GM21381 (cell line): Measurements from ENCODE around the gene FAM78B.

Experiments
- ATAC-seq: cut with Tn5 transposase; IDR thresholded peaks from one replicate; pipeline ENCODE4 v1.9.1; 2021; ENCODE audit warnings: mild to moderate bottlenecking, moderate library complexity; ENCODE audit not compliant: unreplicated experiment

The FAM78B gene

GRCh38 chr1:166164995-166165660, 1.7 kb downstream of the FAM78B start:
- ATAC-seq, result no peak

DNA sequence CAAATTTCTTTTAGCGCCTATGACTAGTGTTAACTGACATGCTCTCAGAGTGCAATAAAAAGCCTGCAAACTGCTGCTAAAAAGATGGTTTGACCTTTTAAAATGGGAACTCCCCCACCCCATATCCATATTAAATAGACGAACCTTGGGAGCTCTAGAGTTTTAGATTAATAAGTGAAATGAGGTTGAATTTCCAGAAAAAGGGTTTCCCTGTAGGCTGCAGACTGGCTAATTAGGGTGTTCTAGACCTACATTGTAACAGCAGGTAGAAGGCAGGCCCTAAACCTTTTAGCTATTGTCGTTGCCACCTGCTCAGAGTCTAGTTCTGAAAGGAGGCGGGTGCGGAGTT, 2.2 kb downstream of the FAM78B start:
- no peak for ATAC-seq

GRCh38 chr1:166159656-166160055, 7.1 kb downstream of the FAM78B start:
- ATAC-seq, result no peak

GRCh38 chr1:166156674-166157073, 10.1 kb downstream of the FAM78B start:
- ATAC-seq, result no peak

GRCh38 chr1:166155108-166155507, 11.7 kb downstream of the FAM78B start:
- ATAC-seq, result no peak

- ATAC-seq, result no peak
Observed at GRCh38 chr1:166153525-166154314, 13.1 kb downstream of the FAM78B start.

- no peak for ATAC-seq
Observed at GRCh38 chr1:166152978-166153377, 13.8 kb downstream of the FAM78B start.

DNA sequence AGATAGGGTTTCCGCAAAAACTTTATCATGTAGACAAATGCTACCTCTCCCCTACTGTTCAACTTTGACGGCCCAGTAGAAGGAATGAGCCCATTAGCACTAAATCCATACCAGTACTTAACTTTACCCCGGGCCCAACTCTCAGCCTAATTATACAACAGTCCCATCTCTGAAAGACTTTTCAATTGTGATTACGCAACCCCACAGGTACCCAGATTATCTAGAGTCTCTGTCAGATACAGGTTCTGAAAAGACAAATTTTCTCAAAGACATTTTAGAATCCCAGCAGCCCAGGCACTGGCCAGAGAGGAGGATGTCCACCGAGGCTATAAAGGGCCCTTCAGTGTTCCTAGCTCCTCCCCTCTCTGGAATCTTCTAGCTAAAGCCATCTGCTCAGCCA, 15.0 kb downstream of the FAM78B start:
- ATAC-seq, result no peak

- no peak for ATAC-seq
Observed at GRCh38 chr1:166145499-166145898, 21.3 kb downstream of the FAM78B start.

GRCh38 chr1:166141969-166142368, 24.8 kb downstream of the FAM78B start:
- no peak for ATAC-seq

GRCh38 chr1:166140251-166140650, 26.6 kb downstream of the FAM78B start:
- ATAC-seq, result no peak

GRCh38 chr1:166139735-166140134, 27.1 kb downstream of the FAM78B start:
- ATAC-seq, result no peak

GRCh38 chr1:166136699-166137401, 30.0 kb downstream of the FAM78B start:
- no peak for ATAC-seq

DNA sequence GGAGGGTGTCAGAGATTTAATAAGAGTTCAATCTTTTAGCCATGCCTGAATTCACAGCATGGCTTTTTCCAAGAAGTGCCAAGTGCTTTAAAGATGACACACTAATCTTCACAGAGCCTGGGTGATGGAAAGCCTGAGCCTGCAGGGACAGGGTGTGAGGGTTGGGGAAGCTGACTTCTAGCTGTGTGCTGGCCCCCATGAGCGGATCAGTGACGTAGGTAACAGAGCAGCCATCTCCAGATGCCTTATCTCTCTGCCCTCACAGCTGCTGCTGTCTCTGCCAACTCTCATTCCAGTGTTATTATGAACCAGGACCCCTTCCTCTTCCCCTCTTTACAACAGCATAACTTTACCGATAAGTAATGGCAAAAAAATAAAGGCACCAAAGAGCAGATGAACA, 30.6 kb downstream of the FAM78B start:
- no peak for ATAC-seq

- ATAC-seq, result no peak
Observed at GRCh38 chr1:166133857-166134256, 32.9 kb downstream of the FAM78B start.

GRCh38 chr1:166133276-166133841, 33.4 kb downstream of the FAM78B start:
- no peak for ATAC-seq

DNA sequence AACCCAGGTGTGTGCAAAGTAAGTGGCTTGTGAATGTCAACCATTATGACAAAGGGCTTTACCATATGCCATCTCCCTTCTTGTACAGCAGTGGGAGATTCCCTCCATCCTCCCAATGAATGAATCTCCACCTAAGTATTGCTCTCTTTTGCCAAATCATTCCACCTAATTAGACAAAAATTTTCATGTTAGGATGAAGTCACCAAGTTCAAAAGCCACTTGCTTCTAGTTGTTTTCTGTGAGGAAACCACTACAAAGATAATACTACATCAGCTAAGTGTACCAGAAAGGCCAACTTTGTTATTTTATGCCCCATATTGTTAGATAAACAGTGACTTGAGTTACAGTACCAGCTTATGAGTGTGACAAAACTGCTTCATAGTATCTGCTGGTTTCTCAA, 34.3 kb downstream of the FAM78B start:
- no peak for ATAC-seq

DNA sequence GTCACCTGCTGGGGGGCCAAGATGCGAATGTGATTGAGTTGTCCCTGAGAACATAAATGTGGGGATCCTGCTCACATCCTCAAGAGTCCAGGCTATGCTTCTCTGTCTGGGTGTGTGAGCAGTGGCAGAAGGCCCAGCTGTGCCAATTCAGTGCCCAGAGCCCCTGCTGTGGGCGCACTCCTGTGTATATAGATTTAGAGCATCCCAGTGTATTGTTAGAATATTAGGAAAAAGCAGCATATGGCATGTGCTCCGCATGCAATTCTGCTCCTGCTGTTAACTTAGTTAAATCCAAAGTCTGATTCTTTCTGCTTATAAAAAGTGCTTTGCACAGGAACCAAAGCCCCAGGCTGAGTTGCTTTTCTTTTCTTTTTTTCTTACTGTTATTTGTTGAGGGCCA, 37.8 kb downstream of the FAM78B start:
- ATAC-seq, result no peak

GRCh38 chr1:166128195-166128594, 38.6 kb downstream of the FAM78B start:
- ATAC-seq, result no peak

DNA sequence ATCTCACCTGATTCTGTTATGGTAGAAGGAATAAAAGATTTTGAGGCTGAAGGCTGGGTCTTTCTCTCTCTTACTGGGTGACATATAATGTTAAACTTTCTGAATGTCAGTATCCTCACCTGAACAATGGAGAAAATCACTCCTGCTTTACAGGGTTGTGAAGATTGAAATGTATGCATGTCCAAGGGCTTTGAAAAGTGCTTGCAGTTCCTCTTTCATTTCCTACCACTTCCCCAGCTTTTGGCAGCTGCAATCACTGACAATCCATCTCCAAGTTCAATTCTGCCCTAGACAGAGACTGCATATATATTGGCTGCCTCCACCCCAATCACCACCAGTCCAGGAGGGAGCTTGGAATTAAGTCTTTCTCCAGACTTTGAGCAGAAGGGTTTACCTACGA, 39.8 kb downstream of the FAM78B start:
- no peak for ATAC-seq

DNA sequence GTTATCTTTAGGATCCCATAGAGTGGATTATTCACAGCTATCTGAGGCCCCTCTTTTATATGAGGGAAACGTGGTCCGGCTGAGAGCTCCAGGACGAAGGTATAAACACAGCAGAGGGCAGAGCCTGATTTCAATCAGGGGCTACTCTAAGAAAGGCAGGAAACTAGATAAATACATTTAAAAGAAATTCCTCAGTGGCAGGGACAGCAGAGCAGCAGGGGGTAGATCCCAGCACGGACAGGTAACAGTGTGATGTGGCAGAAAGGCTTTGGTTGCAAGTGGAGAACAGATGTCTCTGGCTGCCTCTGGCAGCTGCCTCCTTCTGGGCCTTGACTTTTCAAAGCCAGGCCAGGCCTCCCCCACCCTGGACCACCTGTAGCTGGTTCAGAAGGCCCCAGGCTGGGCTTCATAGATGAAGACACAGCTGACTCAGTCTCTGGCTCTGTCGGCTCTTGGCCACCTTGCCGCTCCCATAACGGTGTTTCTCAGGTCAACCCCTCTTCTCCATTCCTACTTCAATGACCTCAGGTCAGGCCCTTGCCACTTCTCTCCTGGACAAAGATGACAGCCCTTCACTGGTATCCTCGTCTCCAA, 43.8 kb downstream of the FAM78B start:
- ATAC-seq, result no peak
